ENCODE data around the gene NCOA7. TPM values are rescaled to one million over a fixed set of nuclear protein-coding genes. Genes with fewer than 3 reads are reported as not detected.
"Not testable (repeated sequence)": the region's sequence is repeated elsewhere in the genome, so short reads cannot be mapped to it uniquely, and the experiment has no call there.

The NCOA7 gene
- total RNA-seq, 4 donors from 2014 or later, result 6.8 to 14.9 (median 13.3) TPM

DNA sequence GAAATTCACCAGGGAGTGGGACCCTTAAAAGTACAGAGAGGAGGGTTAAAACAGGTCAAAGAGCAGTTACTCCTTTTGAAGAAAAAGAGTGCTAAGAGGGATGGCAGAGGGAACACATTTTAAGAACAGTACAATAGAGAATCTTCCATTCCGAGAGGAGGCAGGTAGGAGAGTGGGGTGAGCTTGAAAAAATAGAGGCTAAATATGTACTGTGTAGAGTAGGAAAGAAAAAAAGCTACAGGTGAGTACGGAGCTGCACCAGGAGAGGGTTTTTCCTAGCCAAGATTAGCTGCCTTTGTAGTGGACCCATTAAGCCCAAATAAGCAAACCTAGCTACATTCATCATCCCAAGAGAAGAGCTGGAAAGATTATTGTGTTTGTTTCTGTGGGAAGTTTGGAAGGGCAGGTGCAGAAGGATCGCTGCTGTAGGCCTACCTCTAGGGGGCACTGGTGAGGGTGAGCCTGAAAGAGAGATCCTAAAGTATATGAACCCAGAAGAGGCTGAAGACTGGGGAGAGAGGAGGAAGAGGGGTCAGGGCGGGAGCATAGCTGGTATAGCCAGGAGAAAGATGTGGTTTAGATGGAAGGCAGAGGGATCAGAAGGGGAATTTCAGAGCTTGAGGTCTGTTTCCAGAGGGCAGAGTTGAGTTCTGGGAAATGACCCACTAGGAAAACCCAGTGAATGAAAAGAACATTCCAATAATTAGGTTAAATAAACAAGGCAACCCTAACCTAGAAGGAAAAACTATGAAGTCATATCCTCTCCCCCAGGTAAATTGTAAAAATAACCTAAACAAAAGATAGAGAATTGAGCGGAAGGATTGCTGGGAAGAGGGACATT lies 115.6 kb downstream of the NCOA7 start:
- 77% methylated on average over 5 of the region's 5 CpGs for WGBS, 2 donors
- intact Hi-C loops (cut with DNase I; ENCODE audit: low total_unique reads), result no loop called here
- TF ChIP-seq, protein P1, sequence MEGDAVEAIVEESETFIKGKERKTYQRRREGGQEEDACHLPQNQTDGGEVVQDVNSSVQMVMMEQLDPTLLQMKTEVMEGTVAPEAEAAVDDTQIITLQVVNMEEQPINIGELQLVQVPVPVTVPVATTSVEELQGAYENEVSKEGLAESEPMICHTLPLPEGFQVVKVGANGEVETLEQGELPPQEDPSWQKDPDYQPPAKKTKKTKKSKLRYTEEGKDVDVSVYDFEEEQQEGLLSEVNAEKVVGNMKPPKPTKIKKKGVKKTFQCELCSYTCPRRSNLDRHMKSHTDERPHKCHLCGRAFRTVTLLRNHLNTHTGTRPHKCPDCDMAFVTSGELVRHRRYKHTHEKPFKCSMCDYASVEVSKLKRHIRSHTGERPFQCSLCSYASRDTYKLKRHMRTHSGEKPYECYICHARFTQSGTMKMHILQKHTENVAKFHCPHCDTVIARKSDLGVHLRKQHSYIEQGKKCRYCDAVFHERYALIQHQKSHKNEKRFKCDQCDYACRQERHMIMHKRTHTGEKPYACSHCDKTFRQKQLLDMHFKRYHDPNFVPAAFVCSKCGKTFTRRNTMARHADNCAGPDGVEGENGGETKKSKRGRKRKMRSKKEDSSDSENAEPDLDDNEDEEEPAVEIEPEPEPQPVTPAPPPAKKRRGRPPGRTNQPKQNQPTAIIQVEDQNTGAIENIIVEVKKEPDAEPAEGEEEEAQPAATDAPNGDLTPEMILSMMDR (IDR thresholded peaks at IDR 0.05), result no peak
- TF ChIP-seq POLR2A (IDR thresholded peaks at IDR 0.05), result no peak
- DNase-seq (ENCODE audit: low spot score in 2 of 2), result no peak
- no peak overlapping the region for H3K4me3 ChIP-seq (ENCODE audit: low read depth, poor library complexity, severe bottlenecking)

- DNase-seq (ENCODE audit: low spot score in 2 of 2), result no peak
- WGBS, 2 donors, result 43 to 51% methylated on average over 3 of the region's 3 CpGs
- H3K4me3 ChIP-seq (ENCODE audit: low read depth, poor library complexity, severe bottlenecking), result no peak overlapping the region
- intact Hi-C loops (cut with DNase I; ENCODE audit: low total_unique reads), result no loop called here
- TF ChIP-seq, protein P1 (IDR thresholded peaks at IDR 0.05), result no peak
- TF ChIP-seq POLR2A (IDR thresholded peaks at IDR 0.05), result no peak
Measured at GRCh38 chr6:125910527-125910926, 119.8 kb downstream of the NCOA7 start.

GRCh38 chr6:125911051-125911451 lies 120.3 kb downstream of the NCOA7 start:
- H3K4me3 ChIP-seq (ENCODE audit: low read depth, poor library complexity, severe bottlenecking); DNase-seq (ENCODE audit: low spot score in 2 of 2); intact Hi-C loops (cut with DNase I; ENCODE audit: low total_unique reads): not testable (repeated sequence)
- 65 to 76% methylated on average over 4 of the region's 4 CpGs for WGBS, 2 donors

DNA sequence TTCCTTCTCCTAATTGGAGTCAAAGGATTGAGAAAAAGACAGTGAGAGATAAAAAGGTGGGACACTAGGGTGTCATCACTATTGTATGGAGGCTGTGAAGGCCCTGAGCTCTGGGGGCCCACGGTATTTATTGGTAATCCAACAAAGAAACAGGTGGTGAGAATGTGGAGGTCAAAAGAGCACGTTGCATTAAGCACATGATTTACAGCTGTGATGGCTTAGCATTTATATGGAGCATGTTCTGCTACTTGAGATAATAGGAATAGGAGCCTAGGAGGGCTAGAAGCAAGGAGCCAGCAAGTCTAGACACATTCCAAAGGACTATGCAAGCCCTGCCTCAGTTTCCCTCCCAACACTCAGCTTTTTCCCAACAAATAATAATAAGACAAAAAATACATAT lies 121.7 kb downstream of the NCOA7 start:
- WGBS, 2 donors, result 59 to 70% methylated on average over 2 of the region's 2 CpGs
- H3K4me3 ChIP-seq (ENCODE audit: low read depth, poor library complexity, severe bottlenecking); DNase-seq (ENCODE audit: low spot score in 2 of 2); intact Hi-C loops (cut with DNase I; ENCODE audit: low total_unique reads): not testable (repeated sequence)

DNA sequence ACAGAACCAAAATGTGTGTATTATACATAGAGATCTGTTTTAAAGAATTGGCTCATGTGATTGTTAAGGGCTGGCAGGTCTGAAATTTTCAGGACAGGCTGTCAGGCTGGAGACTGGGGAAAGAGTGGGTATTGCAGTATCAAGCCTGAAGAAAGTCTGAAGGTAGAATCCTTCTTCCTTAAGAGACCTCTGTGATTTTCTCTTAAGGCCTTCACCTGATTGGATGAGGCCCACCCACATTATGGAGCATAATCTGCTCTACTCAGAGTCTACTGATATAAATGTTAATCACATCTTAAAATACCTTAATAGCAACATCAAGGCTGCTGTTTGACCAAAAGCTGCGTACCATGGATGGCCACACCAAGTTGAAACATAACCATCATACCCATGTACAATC lies 122.4 kb downstream of the NCOA7 start:
- DNase-seq (ENCODE audit: low spot score in 2 of 2), result no peak
- no peak overlapping the region for H3K4me3 ChIP-seq (ENCODE audit: low read depth, poor library complexity, severe bottlenecking)
- no peak for TF ChIP-seq POLR2A (IDR thresholded peaks at IDR 0.05)
- TF ChIP-seq, protein P1 (IDR thresholded peaks at IDR 0.05), result no peak
- intact Hi-C loops (cut with DNase I; ENCODE audit: low total_unique reads), result no loop called here
- WGBS, 2 donors, result 97 to 100% methylated on average over 1 of the region's 1 CpG

DNA sequence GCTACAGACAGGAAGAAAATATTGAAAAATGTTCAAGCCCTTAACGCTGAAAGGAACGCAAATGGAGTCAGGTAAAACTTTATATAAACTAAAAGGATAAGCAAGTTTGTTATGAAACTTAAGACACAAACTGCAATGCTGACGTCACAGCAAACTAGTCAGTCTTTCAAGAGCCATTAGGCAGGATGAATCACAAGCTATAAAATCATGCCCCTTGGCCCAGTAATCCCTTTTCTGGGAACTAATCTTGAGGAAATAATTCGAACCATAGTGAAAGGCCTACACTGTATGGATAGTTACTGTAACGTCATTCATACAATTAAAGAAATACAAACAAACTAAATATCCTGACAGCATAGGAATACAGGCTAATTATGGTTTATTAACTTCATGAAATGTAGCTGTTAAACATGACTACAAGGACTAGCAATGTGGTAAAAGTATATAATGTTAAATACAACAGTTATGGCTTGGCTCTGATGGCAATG lies 123.1 kb downstream of the NCOA7 start:
- intact Hi-C loops (cut with DNase I; ENCODE audit: low total_unique reads), result no loop called here
- 30 to 33% methylated on average over 5 of the region's 5 CpGs for WGBS, 2 donors
- TF ChIP-seq, protein P1 (IDR thresholded peaks at IDR 0.05), result no peak
- no peak for TF ChIP-seq POLR2A (IDR thresholded peaks at IDR 0.05)
- DNase-seq (ENCODE audit: low spot score in 2 of 2), result peak in 1 of 2 donors; percentile 36
- no peak overlapping the region for H3K4me3 ChIP-seq (ENCODE audit: low read depth, poor library complexity, severe bottlenecking)

DNA sequence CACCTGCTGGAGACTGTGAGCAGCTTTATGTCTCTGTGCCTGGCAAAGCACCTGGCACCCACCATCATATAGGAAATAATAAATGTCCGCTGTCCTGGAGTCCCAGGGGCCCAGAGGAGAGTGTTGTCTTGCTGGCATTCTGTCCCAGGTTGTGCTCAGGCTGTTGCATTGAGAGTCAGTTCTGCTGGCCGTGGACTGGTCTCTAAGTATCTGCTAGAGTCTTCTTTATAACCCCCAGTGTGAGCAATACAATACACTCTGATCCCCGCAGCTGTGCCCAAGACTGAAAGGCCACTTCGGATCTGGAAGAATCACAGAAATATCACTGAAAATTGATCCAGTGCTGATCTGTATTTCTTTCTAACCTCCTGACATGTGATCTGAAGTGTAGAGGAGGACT lies 127.5 kb downstream of the NCOA7 start:
- intact Hi-C loops (cut with DNase I; ENCODE audit: low total_unique reads), result no loop called here
- no peak for DNase-seq (ENCODE audit: low spot score in 2 of 2)
- no peak overlapping the region for H3K4me3 ChIP-seq (ENCODE audit: low read depth, poor library complexity, severe bottlenecking)
- TF ChIP-seq, protein P1 (IDR thresholded peaks at IDR 0.05), result no peak
- TF ChIP-seq POLR2A (IDR thresholded peaks at IDR 0.05), result no peak
- WGBS, 2 donors, result 62 to 70% methylated on average over 4 of the region's 4 CpGs
